Sigmoid colon (tissue), 4 donors: ENCODE measurements around the gene FAM76A.

Experiments used
- EP300 ChIP-seq, 4 donors: sonication (generic); formaldehyde crosslinking; IDR thresholded peaks; one replicate each; pipeline ENCODE4 v1.6.1; 2017; ENCODE audit warnings: antibody characterized with exemption in 4 of 4
- POLR2A ChIP-seq, 2 donors: fragments of 450-650 bp; IDR thresholded peaks; one replicate each; pipeline ENCODE4 v1.6.1; 2016; ENCODE audit warnings: antibody characterized with exemption in 2 of 2, mild to moderate bottlenecking in 2 of 2, moderate library complexity in 2 of 2
- POLR2AphosphoS5 ChIP-seq, 4 donors: sonication (generic); formaldehyde crosslinking; IDR thresholded peaks; one replicate each; pipeline ENCODE4 v1.6.1; 2017; ENCODE audit warnings: antibody characterized with exemption in 4 of 4
- TF ChIP-seq, protein P1 (sequence below), 4 experiments: fragments of 450-650 bp in 3 of 4; fragments of 200-600 bp in 1 of 4; IDR thresholded peaks; one replicate each; pipeline ENCODE4 v1.5.1; 2016 to 2019; ENCODE audit warnings: antibody characterized with exemption in 4 of 4, mild to moderate bottlenecking in 3 of 4, moderate library complexity in 2 of 4

DNA sequence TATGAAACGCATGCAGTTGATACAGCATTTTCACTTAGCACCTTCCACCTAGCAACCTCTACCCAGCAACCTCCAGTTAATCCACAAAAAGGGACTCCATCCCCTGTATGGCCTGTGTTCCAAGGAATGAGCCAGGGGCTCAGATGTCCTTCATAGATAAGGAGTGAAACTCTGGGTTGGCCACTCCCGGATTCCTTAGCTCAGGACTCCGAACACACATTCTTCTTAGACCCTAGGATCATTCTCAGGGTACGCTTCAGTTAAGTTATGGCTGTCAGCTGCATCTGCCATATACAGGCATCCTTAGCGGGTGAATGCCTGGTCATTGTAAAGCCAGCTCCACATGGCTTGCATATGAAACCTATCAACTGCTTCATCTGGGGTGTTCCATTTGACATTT lies 37.9 kb upstream of the FAM76A start:
- TF ChIP-seq, protein P1, sequence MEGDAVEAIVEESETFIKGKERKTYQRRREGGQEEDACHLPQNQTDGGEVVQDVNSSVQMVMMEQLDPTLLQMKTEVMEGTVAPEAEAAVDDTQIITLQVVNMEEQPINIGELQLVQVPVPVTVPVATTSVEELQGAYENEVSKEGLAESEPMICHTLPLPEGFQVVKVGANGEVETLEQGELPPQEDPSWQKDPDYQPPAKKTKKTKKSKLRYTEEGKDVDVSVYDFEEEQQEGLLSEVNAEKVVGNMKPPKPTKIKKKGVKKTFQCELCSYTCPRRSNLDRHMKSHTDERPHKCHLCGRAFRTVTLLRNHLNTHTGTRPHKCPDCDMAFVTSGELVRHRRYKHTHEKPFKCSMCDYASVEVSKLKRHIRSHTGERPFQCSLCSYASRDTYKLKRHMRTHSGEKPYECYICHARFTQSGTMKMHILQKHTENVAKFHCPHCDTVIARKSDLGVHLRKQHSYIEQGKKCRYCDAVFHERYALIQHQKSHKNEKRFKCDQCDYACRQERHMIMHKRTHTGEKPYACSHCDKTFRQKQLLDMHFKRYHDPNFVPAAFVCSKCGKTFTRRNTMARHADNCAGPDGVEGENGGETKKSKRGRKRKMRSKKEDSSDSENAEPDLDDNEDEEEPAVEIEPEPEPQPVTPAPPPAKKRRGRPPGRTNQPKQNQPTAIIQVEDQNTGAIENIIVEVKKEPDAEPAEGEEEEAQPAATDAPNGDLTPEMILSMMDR (IDR thresholded peaks at IDR 0.05), result no peak
- TF ChIP-seq EP300 (IDR thresholded peaks at IDR 0.05) (no peak), POLR2AphosphoS5 (IDR thresholded peaks at IDR 0.05) (no peak), POLR2A (IDR thresholded peaks at IDR 0.05) (no peak)
